ENCODE measurements around the gene SLC12A2. TPM values are rescaled to one million over a fixed set of nuclear protein-coding genes. Genes with fewer than 3 reads are reported as not detected.

Gene SLC12A2
- polyA plus RNA-seq, 1 of the 3 experiments (the other 2 are of a cell fraction) = 5.6 TPM

DNA sequence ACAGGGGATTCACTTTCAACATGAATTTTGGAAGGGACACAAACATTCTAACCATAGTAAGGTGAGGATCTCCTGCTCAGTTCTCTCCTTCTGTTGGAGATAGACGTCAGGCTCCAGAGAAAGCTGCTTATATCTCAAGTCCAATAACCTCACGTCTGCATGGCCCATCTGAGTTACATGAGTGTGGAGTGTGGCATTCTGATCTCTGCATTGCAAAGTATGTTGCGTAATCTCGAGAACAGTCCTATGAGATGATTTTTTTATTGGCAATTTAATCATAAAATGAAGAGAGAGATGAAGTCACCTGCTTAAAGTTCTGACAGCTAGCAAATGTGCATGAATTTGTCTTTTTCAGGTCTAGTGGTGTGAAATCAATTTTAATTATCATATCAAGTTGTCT is 118.8 kb downstream of the SLC12A2 start (continued):
- TF ChIP-seq EP300 (IDR thresholded peaks at IDR 0.05; ENCODE audit: borderline replicate concordance in 1 of 2, low read depth in 1 of 2, low read length in 1 of 2) (no peak), EZH2phosphoT487 (IDR thresholded peaks at IDR 0.05; ENCODE audit: borderline replicate concordance, low read depth) (no peak), NFIC (IDR thresholded peaks at IDR 0.05; ENCODE audit: borderline replicate concordance) (no peak), FOSL2 (IDR thresholded peaks at IDR 0.05; ENCODE audit: borderline replicate concordance, low read depth) (no peak), GABPA (IDR thresholded peaks at IDR 0.05; ENCODE audit: low read depth) (no peak), JUND (IDR thresholded peaks at IDR 0.05) (no peak)

DNA sequence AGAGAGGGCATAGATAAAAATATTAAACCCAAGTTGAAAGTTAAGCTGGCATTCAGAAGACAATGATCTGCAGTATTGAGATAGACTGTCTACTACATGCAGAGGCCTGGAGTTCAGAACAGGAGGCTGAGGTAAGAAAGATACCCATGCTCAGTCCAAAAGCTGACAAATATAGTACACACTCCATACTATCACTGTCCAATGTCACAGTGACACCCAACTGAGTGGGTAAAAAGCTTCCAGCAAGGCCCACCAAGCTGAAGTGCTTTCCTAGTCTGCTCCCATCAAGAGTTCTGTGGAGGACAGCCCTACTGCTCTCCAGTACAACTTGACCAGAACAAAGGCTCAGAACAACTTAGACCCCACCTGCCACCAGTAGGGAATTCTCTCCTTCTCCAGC is 124.9 kb downstream of the SLC12A2 start:
- no peaks in the 10 kb centered on the region for H3K9me3 ChIP-seq
- H3K4me2 ChIP-seq = no peak overlapping the region
- no peak overlapping the region for H2AFZ ChIP-seq (ENCODE audit: low read depth)
- H3K79me2 ChIP-seq (ENCODE audit: insufficient read depth) = no peaks in the 10 kb centered on the region
- CTCF ChIA-PET = interaction anchor here (0.7 to 1.4 kb wide), 3 partner anchors 8 to 644 kb away, joined by 3 to 5 read pairs (median 3); no protein-coding TSS in a partner anchor
- no peak for DNase-seq
- no peaks in the 10 kb centered on the region for H3K36me3 ChIP-seq (replicated peaks in 1 of 2; ENCODE audit: control insufficient read depth in 1 of 2, insufficient read depth in 2 of 2, low read length in 1 of 2)
- no peak overlapping the region for H3K27ac ChIP-seq (ENCODE audit: low read depth in 2 of 2, low read length in 1 of 2)
- no peaks in the 10 kb centered on the region for H3K9me2 ChIP-seq
- TF ChIP-seq TEAD4 (IDR thresholded peaks at IDR 0.05; ENCODE audit: borderline replicate concordance, insufficient read depth) = no peak
- TF ChIP-seq, protein P1, sequence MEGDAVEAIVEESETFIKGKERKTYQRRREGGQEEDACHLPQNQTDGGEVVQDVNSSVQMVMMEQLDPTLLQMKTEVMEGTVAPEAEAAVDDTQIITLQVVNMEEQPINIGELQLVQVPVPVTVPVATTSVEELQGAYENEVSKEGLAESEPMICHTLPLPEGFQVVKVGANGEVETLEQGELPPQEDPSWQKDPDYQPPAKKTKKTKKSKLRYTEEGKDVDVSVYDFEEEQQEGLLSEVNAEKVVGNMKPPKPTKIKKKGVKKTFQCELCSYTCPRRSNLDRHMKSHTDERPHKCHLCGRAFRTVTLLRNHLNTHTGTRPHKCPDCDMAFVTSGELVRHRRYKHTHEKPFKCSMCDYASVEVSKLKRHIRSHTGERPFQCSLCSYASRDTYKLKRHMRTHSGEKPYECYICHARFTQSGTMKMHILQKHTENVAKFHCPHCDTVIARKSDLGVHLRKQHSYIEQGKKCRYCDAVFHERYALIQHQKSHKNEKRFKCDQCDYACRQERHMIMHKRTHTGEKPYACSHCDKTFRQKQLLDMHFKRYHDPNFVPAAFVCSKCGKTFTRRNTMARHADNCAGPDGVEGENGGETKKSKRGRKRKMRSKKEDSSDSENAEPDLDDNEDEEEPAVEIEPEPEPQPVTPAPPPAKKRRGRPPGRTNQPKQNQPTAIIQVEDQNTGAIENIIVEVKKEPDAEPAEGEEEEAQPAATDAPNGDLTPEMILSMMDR (IDR thresholded peaks at IDR 0.05) = no peak
- TF ChIP-seq MEF2A (IDR thresholded peaks at IDR 0.05; ENCODE audit: borderline replicate concordance, low read depth) = no peak
- TF ChIP-seq, protein P2, sequence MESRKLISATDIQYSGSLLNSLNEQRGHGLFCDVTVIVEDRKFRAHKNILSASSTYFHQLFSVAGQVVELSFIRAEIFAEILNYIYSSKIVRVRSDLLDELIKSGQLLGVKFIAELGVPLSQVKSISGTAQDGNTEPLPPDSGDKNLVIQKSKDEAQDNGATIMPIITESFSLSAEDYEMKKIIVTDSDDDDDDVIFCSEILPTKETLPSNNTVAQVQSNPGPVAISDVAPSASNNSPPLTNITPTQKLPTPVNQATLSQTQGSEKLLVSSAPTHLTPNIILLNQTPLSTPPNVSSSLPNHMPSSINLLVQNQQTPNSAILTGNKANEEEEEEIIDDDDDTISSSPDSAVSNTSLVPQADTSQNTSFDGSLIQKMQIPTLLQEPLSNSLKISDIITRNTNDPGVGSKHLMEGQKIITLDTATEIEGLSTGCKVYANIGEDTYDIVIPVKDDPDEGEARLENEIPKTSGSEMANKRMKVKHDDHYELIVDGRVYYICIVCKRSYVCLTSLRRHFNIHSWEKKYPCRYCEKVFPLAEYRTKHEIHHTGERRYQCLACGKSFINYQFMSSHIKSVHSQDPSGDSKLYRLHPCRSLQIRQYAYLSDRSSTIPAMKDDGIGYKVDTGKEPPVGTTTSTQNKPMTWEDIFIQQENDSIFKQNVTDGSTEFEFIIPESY (IDR thresholded peaks at IDR 0.05; ENCODE audit: borderline replicate concordance, low read depth) = no peak
- TF ChIP-seq MXI1 (IDR thresholded peaks at IDR 0.05; ENCODE audit: low read depth, low read length) = no peak
- TF ChIP-seq RXRA (IDR thresholded peaks at IDR 0.05; ENCODE audit: borderline replicate concordance, low read depth) = no peak
- no peak for TF ChIP-seq NRF1 (IDR thresholded peaks at IDR 0.05; ENCODE audit: low read depth, low read length)
- TF ChIP-seq, protein P3, sequence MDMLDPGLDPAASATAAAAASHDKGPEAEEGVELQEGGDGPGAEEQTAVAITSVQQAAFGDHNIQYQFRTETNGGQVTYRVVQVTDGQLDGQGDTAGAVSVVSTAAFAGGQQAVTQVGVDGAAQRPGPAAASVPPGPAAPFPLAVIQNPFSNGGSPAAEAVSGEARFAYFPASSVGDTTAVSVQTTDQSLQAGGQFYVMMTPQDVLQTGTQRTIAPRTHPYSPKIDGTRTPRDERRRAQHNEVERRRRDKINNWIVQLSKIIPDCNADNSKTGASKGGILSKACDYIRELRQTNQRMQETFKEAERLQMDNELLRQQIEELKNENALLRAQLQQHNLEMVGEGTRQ (IDR thresholded peaks at IDR 0.05; ENCODE audit: borderline replicate concordance, low read depth, low read length) = no peak
- no peak for TF ChIP-seq SIN3A (IDR thresholded peaks at IDR 0.05; ENCODE audit: borderline replicate concordance, low read depth, low read length)
- TF ChIP-seq RFX5 (IDR thresholded peaks at IDR 0.05; ENCODE audit: low read length) = no peak
- H3K9ac ChIP-seq = no peak overlapping the region
- no peaks in the 10 kb centered on the region for H3K4me1 ChIP-seq (ENCODE audit: control insufficient read depth in 1 of 2, insufficient read depth in 2 of 2, low read depth in 1 of 2, low read length in 1 of 2)
- POLR2A ChIA-PET = no interaction called here
- no peak overlapping the region for H3K4me3 ChIP-seq (ENCODE audit: low read depth in 2 of 2, low read length in 1 of 2)
- no peaks in the 10 kb centered on the region for H4K20me1 ChIP-seq (ENCODE audit: insufficient read depth)
- no peaks in the 10 kb centered on the region for H3F3A ChIP-seq (replicated peaks; ENCODE audit: insufficient read depth)
- H3K27me3 ChIP-seq (ENCODE audit: insufficient read depth) = no peaks in the 10 kb centered on the region; the same call in 1 of the 2 replicates
